SK-N-SH (cell line): ENCODE measurements around the gene KLHL17.

ENCODE experiments used
- CTCF ChIP-seq: fragments of 200-600 bp; sonication (generic); IDR thresholded peaks from 2 replicates; pipeline ENCODE4 v1.6.1; 2017; ENCODE audit warnings: antibody characterized with exemption, mild to moderate bottlenecking, moderate library complexity
- FOXM1 ChIP-seq: IDR thresholded peaks from 2 replicates; pipeline ENCODE4 v1.4.0; 2012; ENCODE audit warnings: low read depth, mild to moderate bottlenecking
- GABPA ChIP-seq: IDR thresholded peaks from 2 replicates; pipeline ENCODE4 v1.4.0; 2012; ENCODE audit warnings: low read depth, mild to moderate bottlenecking
- POLR2AphosphoS5 ChIP-seq: IDR thresholded peaks from 2 replicates; pipeline ENCODE4 v1.6.1; 2012; ENCODE audit warnings: low read depth, low read length
- TF ChIP-seq, protein P1 (sequence below): IDR thresholded peaks from 2 replicates; pipeline ENCODE4 v1.4.0; 2012; ENCODE audit warnings: low read depth
- TF ChIP-seq, protein P2 (sequence below): IDR thresholded peaks from 2 replicates; pipeline ENCODE4 v1.6.1; 2012; ENCODE audit warnings: mild to moderate bottlenecking, low read depth, low read length, moderate library complexity

GRCh38 chr1:995665-996633 is 35.6 kb downstream of the KLHL17 start:
- TF ChIP-seq, protein P1, sequence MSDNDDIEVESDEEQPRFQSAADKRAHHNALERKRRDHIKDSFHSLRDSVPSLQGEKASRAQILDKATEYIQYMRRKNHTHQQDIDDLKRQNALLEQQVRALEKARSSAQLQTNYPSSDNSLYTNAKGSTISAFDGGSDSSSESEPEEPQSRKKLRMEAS: no peak
- no peak for TF ChIP-seq CTCF
- TF ChIP-seq, protein P2, sequence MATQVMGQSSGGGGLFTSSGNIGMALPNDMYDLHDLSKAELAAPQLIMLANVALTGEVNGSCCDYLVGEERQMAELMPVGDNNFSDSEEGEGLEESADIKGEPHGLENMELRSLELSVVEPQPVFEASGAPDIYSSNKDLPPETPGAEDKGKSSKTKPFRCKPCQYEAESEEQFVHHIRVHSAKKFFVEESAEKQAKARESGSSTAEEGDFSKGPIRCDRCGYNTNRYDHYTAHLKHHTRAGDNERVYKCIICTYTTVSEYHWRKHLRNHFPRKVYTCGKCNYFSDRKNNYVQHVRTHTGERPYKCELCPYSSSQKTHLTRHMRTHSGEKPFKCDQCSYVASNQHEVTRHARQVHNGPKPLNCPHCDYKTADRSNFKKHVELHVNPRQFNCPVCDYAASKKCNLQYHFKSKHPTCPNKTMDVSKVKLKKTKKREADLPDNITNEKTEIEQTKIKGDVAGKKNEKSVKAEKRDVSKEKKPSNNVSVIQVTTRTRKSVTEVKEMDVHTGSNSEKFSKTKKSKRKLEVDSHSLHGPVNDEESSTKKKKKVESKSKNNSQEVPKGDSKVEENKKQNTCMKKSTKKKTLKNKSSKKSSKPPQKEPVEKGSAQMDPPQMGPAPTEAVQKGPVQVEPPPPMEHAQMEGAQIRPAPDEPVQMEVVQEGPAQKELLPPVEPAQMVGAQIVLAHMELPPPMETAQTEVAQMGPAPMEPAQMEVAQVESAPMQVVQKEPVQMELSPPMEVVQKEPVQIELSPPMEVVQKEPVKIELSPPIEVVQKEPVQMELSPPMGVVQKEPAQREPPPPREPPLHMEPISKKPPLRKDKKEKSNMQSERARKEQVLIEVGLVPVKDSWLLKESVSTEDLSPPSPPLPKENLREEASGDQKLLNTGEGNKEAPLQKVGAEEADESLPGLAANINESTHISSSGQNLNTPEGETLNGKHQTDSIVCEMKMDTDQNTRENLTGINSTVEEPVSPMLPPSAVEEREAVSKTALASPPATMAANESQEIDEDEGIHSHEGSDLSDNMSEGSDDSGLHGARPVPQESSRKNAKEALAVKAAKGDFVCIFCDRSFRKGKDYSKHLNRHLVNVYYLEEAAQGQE: no peak
- TF ChIP-seq GABPA: no peak
- no peak for TF ChIP-seq POLR2AphosphoS5
- TF ChIP-seq FOXM1: no peak
